ENCODE measurements around the gene TNS4. TPM values are rescaled to one million over a fixed set of nuclear protein-coding genes. Genes with fewer than 3 reads are reported as not detected.

The TNS4 gene
- total and polyA plus RNA-seq, 9 of the 15 experiments (the other 6 are each of a cell fraction or from before 2014, with no cell fraction given) = 0.04 to 0.73 (median 0.24) TPM; not detected in 1

DNA sequence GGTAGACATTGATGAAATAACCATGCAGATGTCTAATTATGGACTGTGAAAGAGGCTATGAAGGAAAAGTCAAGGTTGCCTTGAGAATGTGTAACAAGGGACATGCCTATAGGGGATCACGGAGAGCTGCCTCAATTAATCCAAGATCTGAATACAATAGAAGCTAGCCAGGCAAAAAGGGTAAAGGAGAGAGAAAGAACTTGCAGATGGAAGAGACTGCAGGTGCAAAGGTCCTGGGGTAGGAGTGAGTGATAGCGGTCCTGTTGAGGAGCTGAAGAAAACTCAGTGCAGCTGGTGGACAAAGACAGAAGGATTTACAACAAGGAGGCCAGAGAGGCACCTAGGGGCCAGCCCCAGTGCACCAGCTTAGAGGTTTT, 15.9 kb upstream of the TNS4 start (continued):
- TF ChIP-seq, protein P1, sequence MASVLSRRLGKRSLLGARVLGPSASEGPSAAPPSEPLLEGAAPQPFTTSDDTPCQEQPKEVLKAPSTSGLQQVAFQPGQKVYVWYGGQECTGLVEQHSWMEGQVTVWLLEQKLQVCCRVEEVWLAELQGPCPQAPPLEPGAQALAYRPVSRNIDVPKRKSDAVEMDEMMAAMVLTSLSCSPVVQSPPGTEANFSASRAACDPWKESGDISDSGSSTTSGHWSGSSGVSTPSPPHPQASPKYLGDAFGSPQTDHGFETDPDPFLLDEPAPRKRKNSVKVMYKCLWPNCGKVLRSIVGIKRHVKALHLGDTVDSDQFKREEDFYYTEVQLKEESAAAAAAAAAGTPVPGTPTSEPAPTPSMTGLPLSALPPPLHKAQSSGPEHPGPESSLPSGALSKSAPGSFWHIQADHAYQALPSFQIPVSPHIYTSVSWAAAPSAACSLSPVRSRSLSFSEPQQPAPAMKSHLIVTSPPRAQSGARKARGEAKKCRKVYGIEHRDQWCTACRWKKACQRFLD (CRISPR knock-in tag; IDR thresholded peaks at IDR 0.05) = 0 out of 2 replicates have a peak, but pooled peaks have one; percentile 47
- TF ChIP-seq BRD9 (IDR thresholded peaks at IDR 0.05; ENCODE audit: low read depth, partially characterized antibody) (no peak), EGR1 (conservative IDR thresholded peaks at IDR 0.05) (no peak), HDAC2 (IDR thresholded peaks at IDR 0.05) (peak; percentile 63; the same call in 1 of the 2 replicates), SMAD3 (CRISPR knock-in tag; conservative IDR thresholded peaks at IDR 0.05) (no peak), ARNT (IDR thresholded peaks at IDR 0.05) (peak in 1 of 2 experiments; percentile 51; a peak in 1 of 4 replicates), ZNF707 (CRISPR knock-in tag; conservative IDR thresholded peaks at IDR 0.05) (no peak), PRMT5 (CRISPR knock-in tag; IDR thresholded peaks at IDR 0.05) (no peak), MCM7 (IDR thresholded peaks at IDR 0.05) (no peak), ZNF77 (CRISPR knock-in tag; IDR thresholded peaks at IDR 0.05) (no peak), SP1 (CRISPR knock-in tag; IDR thresholded peaks at IDR 0.05) (no peak), CBX3 (IDR thresholded peaks at IDR 0.05; ENCODE audit: borderline replicate concordance in 1 of 2, low read length in 2 of 2) (peak in 1 of 2 experiments; percentile 59; a peak in 1 of 3 replicates), MEF2D (tag; conservative IDR thresholded peaks at IDR 0.05; ENCODE audit: low read depth) (no peak), FOXK1 (CRISPR knock-in tag; IDR thresholded peaks at IDR 0.05; ENCODE audit: borderline replicate concordance) (no peak), SMARCA5 (IDR thresholded peaks at IDR 0.05) (peak; percentile 96), FIP1L1 (IDR thresholded peaks at IDR 0.05; ENCODE audit: low read depth, low read length, poor library complexity, severe bottlenecking) (no peak), NFRKB (IDR thresholded peaks at IDR 0.05; ENCODE audit: low read depth) (peak; percentile 47; the same call in 1 of the 2 replicates), ZNF239 (CRISPR knock-in tag; IDR thresholded peaks at IDR 0.05) (no peak), CTBP1 (IDR thresholded peaks at IDR 0.05; ENCODE audit: borderline replicate concordance) (no peak), RBM14 (IDR thresholded peaks at IDR 0.05; ENCODE audit: borderline replicate concordance, insufficient read depth, low read depth, low read length) (no peak), CXXC5 (CRISPR knock-in tag; IDR thresholded peaks at IDR 0.05) (0 out of 2 replicates have a peak, but pooled peaks have one; percentile 1)
- TF ChIP-seq, protein P2, sequence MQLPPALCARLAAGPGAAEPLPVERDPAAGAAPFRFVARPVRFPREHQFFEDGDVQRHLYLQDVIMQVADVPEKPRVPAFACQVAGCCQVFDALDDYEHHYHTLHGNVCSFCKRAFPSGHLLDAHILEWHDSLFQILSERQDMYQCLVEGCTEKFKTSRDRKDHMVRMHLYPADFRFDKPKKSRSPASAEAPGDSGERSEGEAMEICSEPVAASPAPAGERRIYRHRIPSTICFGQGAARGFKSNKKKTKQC (CRISPR knock-in tag; IDR thresholded peaks at IDR 0.05) = no peak
- TF ChIP-seq, protein P3, sequence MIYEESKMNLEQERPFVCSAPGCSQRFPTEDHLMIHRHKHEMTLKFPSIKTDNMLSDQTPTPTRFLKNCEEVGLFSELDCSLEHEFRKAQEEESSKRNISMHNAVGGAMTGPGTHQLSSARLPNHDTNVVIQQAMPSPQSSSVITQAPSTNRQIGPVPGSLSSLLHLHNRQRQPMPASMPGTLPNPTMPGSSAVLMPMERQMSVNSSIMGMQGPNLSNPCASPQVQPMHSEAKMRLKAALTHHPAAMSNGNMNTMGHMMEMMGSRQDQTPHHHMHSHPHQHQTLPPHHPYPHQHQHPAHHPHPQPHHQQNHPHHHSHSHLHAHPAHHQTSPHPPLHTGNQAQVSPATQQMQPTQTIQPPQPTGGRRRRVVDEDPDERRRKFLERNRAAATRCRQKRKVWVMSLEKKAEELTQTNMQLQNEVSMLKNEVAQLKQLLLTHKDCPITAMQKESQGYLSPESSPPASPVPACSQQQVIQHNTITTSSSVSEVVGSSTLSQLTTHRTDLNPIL (CRISPR knock-in tag; IDR thresholded peaks at IDR 0.05) = no peak
- TF ChIP-seq, protein P4, sequence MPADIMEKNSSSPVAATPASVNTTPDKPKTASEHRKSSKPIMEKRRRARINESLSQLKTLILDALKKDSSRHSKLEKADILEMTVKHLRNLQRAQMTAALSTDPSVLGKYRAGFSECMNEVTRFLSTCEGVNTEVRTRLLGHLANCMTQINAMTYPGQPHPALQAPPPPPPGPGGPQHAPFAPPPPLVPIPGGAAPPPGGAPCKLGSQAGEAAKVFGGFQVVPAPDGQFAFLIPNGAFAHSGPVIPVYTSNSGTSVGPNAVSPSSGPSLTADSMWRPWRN (IDR thresholded peaks at IDR 0.05; ENCODE audit: low read depth) = no peak
- TF ChIP-seq, protein P5, sequence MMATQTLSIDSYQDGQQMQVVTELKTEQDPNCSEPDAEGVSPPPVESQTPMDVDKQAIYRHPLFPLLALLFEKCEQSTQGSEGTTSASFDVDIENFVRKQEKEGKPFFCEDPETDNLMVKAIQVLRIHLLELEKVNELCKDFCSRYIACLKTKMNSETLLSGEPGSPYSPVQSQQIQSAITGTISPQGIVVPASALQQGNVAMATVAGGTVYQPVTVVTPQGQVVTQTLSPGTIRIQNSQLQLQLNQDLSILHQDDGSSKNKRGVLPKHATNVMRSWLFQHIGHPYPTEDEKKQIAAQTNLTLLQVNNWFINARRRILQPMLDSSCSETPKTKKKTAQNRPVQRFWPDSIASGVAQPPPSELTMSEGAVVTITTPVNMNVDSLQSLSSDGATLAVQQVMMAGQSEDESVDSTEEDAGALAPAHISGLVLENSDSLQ (IDR thresholded peaks at IDR 0.05) = 0 out of 2 replicates have a peak, but pooled peaks have one; percentile 12

Measured in K562 (cell line).